GM12892 (cell line): ENCODE measurements around the gene LAMA1.

ENCODE experiments used
- DNase-seq: peaks from one replicate; pipeline ENCODE4 v3.0.0; 2011; ENCODE audit not compliant: insufficient read length
- FAIRE-seq: peaks from 2 replicates; lab custom pipeline; 2011; peaks lifted over from hg19 to GRCh38; lab: Jason Lieb, UNC
- POLR2A ChIP-seq: IDR thresholded peaks from 2 replicates; pipeline ENCODE4 v1.6.1; 2011; ENCODE audit warnings: low read depth, low read length, control low read depth
- POLR2AphosphoS5 ChIP-seq: IDR thresholded peaks from 2 replicates; pipeline ENCODE4 v1.6.1; 2011; ENCODE audit warnings: low read depth, low read length, control low read depth
- TAF1 ChIP-seq: IDR thresholded peaks from 2 replicates; pipeline ENCODE4 v1.6.1; 2011; ENCODE audit warnings: low read depth, mild to moderate bottlenecking, control low read depth, low read length, borderline replicate concordance

Gene LAMA1

DNA sequence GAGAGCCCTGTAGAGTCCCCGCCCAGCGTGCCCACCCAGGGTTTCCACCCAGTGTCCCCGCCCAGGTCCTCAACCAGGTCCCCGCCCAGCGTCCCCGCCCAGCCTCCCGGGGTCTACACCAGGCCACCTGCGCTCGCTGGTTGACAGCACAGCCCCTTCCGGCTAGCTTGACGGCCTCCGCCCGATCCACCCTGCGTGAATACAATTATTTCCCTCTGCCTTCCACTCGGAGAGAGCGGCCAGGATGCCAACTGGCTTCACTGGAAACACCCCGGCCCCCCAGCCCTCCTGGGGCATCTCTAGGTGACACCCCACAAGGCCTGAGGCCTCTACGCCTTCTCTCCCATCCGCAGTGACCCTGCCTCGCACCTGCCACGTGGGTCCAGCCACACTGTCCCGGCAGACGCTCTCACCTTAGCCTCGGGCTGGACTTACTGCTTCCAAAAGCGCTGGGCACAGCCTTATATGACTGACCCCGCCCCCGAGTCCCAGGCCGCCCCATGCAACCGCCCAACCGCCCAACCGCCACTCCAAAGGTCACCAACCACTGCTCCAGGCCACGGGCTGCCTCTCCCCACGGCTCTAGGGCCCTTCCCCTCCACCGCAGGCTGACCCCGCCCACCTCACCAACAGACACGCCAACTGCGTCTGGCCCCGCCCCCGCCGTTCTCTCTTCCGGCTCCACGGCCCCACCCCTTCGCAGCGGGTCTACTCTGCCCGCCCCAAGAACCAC is 188.1 kb downstream of the LAMA1 start:
- DNase-seq: no peak
- FAIRE-seq: no peak
- TF ChIP-seq POLR2A: no peak
- TF ChIP-seq POLR2AphosphoS5: no peak
- no peak for TF ChIP-seq TAF1

DNA sequence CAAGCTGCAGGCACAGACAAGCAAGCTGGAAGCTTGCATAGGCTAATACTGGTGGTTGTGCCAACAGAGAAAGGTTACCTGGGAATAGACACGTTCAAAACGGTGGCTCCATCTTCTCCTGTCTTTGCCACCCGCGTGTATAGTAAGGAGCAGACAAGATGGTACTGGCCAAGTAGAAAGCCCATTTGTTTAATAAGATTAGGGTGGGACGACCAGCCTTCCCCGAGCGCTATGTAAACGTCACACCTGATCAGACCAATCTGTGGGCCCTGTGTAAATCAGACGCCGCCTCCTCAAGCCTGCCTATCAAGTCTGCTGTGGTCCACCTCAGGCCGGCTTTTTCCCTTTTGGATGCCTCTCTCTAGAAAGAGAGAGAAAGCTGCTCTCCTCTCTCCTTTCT is 189.2 kb downstream of the LAMA1 start:
- no peak for FAIRE-seq
- no peak for DNase-seq
- TF ChIP-seq TAF1 (no peak), POLR2A (no peak), POLR2AphosphoS5 (no peak)

DNA sequence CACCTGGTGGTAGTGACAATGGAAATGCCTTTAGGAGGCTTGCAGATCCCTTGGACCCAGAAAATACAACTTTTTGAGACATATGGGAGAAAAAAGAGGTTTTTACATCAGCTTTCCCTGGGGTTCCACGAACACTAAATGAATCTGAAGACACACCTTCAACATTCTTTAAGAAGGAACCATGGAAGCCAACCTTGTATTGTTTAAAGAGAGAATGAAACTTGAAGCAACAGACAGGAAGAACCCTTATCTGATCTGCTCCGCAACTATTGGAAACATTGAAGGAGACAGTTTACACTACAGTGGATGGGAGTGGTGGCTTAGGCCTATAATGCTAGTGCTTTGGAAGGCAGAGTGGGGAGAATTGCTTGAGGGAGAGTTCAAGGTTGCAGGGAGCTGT is 190.4 kb downstream of the LAMA1 start:
- FAIRE-seq (no peak), DNase-seq (no peak)
- no peak for TF ChIP-seq TAF1
- TF ChIP-seq POLR2AphosphoS5: no peak
- TF ChIP-seq POLR2A: no peak

DNA sequence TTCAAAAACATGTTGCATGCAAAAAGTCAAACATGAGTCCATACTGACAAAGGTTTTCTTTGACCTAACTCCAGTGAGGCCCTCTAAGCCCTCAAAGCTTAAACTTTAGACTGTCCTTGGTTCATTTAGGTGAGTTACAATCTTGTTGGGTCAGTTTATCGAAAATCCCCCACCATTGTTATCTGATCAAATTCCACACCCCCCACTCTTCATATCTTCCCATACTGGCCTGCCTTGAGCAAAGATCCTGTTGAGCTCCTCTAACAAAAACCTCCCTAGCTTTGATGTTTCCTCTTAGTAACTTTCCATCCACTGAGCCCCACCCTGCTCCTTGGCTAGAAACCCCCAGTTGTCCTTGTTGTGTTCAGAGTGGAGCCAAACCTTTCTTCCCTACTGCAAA is 194.4 kb downstream of the LAMA1 start:
- FAIRE-seq (no peak), DNase-seq (no peak)
- TF ChIP-seq TAF1 (no peak), POLR2A (no peak)

DNA sequence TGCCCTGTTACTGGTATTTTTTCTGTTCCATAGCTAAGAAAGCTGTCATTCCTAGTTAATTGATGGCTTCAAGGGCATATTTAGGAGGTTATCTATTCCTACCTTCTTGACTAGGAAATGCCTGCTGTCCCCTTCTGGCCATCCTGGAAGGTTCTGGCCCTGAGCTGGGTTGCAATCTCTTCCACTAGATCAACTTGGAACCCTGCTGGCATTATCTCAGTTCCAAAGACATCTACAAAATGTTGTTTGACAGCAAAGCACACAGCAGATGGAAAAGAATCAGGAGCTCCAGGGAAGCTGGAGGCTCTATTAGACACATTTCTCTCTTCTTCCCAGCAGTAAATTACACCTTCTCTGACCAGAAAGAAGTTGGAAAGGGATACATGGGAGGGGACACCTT is 196.0 kb downstream of the LAMA1 start:
- TF ChIP-seq TAF1: no peak
- TF ChIP-seq POLR2AphosphoS5: no peak
- no peak for TF ChIP-seq POLR2A
- no peak for DNase-seq
- FAIRE-seq: no peak

DNA sequence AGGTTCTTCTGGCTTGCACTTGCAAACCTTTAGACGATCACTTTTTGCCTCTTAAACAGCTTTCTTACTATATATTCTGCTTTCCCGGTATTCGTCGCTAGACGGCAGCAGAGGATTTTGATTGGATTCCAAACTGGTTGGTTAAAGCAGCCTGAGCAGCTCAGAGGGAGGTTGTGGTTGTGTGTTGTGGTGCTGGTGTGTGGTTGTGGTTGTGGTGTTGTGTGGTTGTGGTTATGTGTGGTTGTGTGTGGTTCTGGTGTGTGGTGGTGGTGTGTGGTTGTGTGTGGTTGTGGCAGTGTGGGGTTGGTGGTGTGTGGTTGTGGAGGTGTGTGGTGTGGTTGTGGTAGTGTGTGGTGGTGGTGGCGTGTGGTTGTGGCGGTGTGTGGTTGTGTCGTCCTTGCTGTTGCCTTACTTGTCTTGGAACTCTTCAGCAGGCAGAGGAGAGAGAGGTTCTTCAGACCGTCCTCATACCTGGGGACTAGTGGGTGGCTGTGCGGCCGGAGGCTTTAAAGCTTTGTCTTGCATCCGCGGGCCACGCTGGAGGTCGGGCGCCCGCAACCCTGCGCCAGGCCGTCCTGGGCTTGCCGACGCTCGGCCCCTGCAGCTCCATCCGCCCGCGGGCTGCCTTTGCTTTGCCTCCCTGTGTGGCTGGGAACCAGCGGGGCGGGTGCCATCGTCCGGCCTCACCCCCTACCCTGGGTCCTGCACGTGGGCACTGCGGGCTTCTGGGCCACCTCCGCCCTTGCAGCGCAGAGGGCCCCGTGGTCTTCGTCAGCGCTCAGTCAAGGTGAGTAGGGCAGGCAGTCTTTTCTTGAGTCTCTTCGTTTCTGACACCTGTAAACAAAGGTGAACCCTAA is 197.3 kb downstream of the LAMA1 start:
- TF ChIP-seq POLR2A (no peak), TAF1 (no peak), POLR2AphosphoS5 (no peak)
- peak; percentile 17 for DNase-seq
- FAIRE-seq: peak; percentile 85

DNA sequence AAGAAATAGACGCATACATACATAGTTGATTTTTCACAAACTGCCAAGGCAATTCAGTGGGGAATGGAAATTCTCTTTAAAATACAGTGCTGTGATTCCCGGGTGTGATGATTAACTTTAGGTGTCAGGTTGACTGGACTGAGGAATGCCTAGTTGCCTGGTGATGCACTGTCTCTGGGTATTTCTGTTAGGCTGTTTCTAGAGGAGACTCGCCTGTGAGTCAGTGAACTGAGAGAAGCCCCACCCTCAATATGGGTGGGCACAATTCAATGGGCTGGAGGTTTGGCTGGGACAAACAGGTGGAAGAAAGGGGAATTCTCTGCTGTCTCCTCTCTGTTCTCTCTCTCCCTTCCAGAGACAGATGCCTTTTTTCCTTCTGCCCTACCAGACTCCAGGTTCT is 200.5 kb downstream of the LAMA1 start:
- TF ChIP-seq TAF1 (no peak), POLR2AphosphoS5 (no peak), POLR2A (no peak)
- no peak for FAIRE-seq
- no peak for DNase-seq

DNA sequence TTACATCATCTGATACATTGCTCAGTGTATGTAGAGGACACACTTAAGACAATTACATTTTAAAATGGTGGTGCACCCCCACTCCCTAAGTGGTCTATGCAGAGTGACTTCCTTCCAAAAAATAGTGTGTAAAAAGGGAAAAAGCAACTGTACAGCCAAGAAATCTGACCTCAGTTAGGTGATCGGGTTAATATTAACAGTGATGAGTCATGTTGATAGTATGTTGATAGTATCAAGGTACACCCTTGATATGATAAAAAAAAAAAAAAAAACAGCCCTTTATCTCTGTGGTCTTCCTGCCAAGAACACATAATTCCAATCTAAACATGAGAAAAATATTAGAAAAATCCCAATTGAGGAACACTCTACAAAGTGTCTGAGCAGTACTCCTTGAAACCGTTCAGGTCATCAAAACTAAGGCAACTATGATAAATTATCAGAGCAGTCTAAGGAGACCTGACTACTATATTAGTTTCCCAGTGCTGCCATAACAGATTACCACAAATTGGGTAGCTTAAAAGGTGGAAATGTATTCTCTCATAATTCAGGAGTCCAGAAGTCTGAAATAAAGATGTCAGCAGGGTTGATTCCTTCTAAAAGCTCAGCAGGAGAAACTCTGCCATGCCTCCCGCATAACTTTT is 216.2 kb downstream of the LAMA1 start:
- no peak for DNase-seq
- TF ChIP-seq POLR2A: no peak
- no peak for TF ChIP-seq TAF1
- no peak for TF ChIP-seq POLR2AphosphoS5
- FAIRE-seq: no peak

DNA sequence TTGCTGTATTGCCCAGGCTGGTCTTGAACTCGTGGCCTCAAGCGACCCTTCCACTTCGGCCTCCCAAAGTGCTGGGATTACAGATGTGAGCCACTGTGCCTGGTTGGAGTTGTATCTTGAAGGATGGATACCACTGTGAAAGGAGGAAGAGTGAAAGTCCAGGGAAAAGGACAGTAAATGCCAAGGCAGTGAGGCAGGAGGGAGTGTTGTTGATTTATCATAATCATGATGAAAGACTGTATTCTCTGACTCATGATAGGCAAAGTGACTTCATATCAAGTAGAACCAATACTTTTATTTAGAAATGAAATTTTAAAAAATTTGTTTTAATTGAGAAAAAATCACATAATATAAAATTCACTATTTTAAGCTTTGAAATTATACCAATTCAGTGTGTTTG is 225.8 kb downstream of the LAMA1 start:
- TF ChIP-seq TAF1 (no peak), POLR2AphosphoS5 (no peak), POLR2A (no peak)
- DNase-seq: no peak
- FAIRE-seq: no peak
